ENCODE measurements around the gene NTN4.
"Not testable (repeated sequence)": the region's sequence is repeated elsewhere in the genome, so short reads cannot be mapped to it uniquely, and the experiment has no call there.

The NTN4 gene

DNA sequence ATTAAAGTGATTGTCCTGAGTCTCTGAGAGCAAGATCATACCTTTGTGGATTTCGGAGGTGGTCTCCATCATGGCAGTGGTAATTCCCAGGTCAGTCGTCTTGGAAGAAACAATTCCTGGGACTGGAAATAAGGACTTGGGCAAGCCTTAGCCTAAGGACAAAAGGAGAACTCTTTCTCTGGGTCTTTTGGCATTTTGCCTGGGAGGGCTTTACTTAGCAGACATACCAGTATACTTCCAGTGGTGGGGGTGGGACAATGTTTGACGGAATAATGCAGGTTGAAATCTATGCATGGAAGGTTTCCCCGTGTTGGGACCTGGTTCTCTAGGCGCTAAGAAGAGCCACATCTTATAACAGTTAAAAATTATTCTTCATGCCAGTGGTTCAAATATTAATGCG is 168.8 kb downstream of the NTN4 start:
- DNase-seq, result no peak

- DNase-seq, result no peak
Observed at GRCh38 chr12:95620171-95620570, 170.4 kb downstream of the NTN4 start.

GRCh38 chr12:95616470-95616869 is 174.1 kb downstream of the NTN4 start:
- not testable (repeated sequence) for DNase-seq

DNA sequence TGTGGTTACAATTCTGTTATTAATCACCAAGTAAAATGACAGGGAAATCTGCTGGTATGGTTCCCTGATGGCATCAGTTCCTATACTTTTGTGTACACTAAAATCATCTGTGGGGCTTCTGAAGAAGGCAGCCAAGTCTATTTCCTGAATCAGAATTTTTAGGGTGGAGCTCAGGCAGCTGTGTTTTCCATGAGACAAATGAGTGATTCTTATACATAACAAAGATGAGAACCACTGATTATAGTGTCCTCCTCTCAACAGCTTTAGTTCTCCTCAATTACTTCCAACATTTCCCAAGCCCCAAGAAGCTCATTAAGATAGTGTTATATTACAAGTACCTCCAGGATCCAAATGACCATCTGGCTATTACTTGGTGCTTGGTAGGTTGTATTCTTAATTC is 174.8 kb downstream of the NTN4 start:
- no peak for DNase-seq

GRCh38 chr12:95614390-95614982 is 176.1 kb downstream of the NTN4 start:
- no peak for DNase-seq

GRCh38 chr12:95613021-95613420 is 177.5 kb downstream of the NTN4 start:
- DNase-seq, result no peak

DNA sequence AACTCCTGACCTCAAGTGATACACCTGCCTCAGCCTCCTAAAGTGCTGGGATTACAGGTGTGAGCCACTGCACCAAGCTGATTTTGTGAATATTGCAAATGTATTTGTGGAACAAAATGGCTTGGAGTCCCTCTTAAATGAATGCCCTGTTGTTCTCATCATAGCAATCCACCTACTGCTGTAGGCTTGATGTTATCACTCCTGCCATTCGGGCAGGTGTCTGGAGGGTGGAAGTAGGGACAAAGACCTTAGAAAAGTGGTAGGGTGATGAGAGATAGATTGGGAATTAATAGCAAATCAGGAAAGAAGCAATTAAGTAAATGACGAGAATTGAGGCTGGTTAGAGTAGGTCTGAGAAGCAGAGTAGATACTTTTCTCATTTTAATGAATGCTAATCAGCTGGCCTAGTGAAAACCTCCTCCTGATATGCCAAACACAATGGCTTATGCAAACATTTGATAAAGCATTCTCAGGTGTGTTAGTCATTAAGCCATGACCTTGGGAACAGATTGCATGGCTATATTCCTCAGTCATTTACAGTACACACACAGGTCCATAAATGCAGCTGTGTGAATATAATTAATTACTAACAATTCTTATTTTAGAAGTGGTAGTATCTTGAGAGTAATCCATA is 178.8 kb downstream of the NTN4 start:
- DNase-seq, result no peak

GRCh38 chr12:95608252-95609033 is 182.1 kb downstream of the NTN4 start:
- no peak for DNase-seq
